ENCODE data around the gene MRPL24. TPM values are rescaled to one million over a fixed set of nuclear protein-coding genes. Genes with fewer than 3 reads are reported as not detected.
A peak's percentile ranks its signal among the peaks of the same experiment; 100 is the strongest.

Gene MRPL24
- total RNA-seq: 10 to 100 TPM; 50.6 to 84.2 (median 69.9) TPM

DNA sequence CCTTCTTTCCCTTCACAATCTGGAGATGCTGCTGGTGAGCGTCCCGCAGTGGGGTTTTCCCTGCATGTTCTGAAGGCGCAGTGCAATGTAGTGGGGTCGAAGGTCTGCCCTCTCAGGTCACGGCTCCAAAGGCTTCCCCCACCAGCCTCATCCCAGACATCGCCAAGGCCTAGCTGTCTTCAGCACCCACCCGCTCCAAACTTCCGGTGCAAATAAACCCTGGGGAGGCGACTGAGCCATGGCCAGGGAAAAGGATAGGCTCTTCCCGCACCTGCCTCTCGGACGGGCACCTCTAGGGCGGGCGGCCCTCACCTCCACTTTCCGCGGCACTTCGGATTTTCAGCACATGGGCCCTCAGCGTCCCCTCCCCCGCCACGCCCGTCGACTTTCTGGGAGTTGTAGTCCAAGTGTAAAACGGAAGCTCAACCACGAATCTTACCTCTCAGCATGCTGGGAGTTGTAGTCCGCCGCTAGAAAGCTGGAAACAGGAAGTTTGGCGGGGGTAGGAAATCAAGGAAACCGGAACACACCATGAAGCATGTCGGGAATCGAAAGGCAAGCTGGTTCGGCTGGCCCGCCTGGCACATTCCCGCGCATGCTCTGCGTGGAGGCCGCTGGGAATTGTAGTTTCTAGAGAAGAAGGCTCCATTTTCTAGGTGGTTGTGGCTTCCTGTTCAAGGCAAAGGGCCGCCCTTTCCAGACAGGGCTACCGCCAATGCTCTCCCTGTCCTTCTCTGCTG lies at the start of gene MRPL24:
MRPL24 (minus strand) TSS at position 348 of the 740 bp plus-strand sequence. CDS start 2,384 bp downstream, outside the sequence.
- Histone ChIP-seq H3K9me3 (no peaks in the 10 kb centered on the region), H3K4me1 (peaks cover 0 to 44% (median 10%) of the 10 kb centered on the region in 3 donors), H3K27ac (peak within 1 kb of the TSS; percentile 68 to 89 (median 84)), H3K27me3 (no peaks in the 10 kb centered on the region), H3K4me3 (peak within 1 kb of the TSS; percentile 33 to 77), H3K36me3 (peaks cover 0 to 62% of the 10 kb centered on the region in 2 donors)
- TF ChIP-seq CTCF (IDR thresholded peaks at IDR 0.05) (peak in 1 of 4 experiments; percentile 3), POLR2AphosphoS5 (IDR thresholded peaks at IDR 0.05) (peak; percentile 86), POLR2A (IDR thresholded peaks at IDR 0.05) (peak in 1 of 2 donors; percentile 24), EP300 (IDR thresholded peaks at IDR 0.05) (no peak)
- WGBS, 2 donors (ENCODE audit: low coverage in 1 of 2): 0% methylated on average over 1 to 9 of the region's 38 CpGs
- ATAC-seq: peak; percentile 96

GRCh38 chr1:156789621-156790318 lies 48.9 kb upstream of the MRPL24 start:
- Histone ChIP-seq H3K4me1 (no peaks in the 10 kb centered on the region), H3K36me3 (peaks cover 0 to 99% of the 10 kb centered on the region in 2 donors), H3K27me3 (no peaks in the 10 kb centered on the region), H3K9me3 (no peaks in the 10 kb centered on the region), H3K4me3 (no peak overlapping the region), H3K27ac (no peak overlapping the region)
- ATAC-seq: no peak
- TF ChIP-seq POLR2A (IDR thresholded peaks at IDR 0.05) (no peak), POLR2AphosphoS5 (IDR thresholded peaks at IDR 0.05) (no peak), CTCF (IDR thresholded peaks at IDR 0.05) (no peak), EP300 (IDR thresholded peaks at IDR 0.05) (no peak)
- 80 to 83% methylated on average over 4 of the region's 4 CpGs for WGBS, 2 donors (ENCODE audit: low coverage in 1 of 2)

GRCh38 chr1:156788136-156788535 lies 47.2 kb upstream of the MRPL24 start:
- Histone ChIP-seq H3K4me3 (no peak overlapping the region), H3K9me3 (no peaks in the 10 kb centered on the region), H3K36me3 (peaks cover 0 to 99% of the 10 kb centered on the region in 2 donors), H3K27ac (no peak overlapping the region), H3K27me3 (no peaks in the 10 kb centered on the region), H3K4me1 (no peaks in the 10 kb centered on the region)
- no peak for ATAC-seq
- 75 to 86% methylated on average over 2 of the region's 2 CpGs for WGBS, 2 donors (ENCODE audit: low coverage in 1 of 2)
- TF ChIP-seq CTCF (IDR thresholded peaks at IDR 0.05) (no peak), EP300 (IDR thresholded peaks at IDR 0.05) (no peak), POLR2AphosphoS5 (IDR thresholded peaks at IDR 0.05) (no peak)

- 93% methylated on average over 2 to 10 of the region's 10 CpGs for WGBS, 2 donors (ENCODE audit: low coverage in 1 of 2)
- H3K4me1 ChIP-seq: peaks cover 0 to 8% (median 0%) of the 10 kb centered on the region in 3 donors
- H3K36me3 ChIP-seq: peaks cover 0 to 94% of the 10 kb centered on the region in 2 donors
Measured at GRCh38 chr1:156786640-156787039, 45.8 kb upstream of the MRPL24 start.

More at GRCh38 chr1:156786640-156787039, 45.8 kb upstream of the MRPL24 start:
- TF ChIP-seq POLR2AphosphoS5 (IDR thresholded peaks at IDR 0.05) (no peak), CTCF (IDR thresholded peaks at IDR 0.05) (no peak)
- Histone ChIP-seq H3K27me3 (no peaks in the 10 kb centered on the region), H3K9me3 (no peaks in the 10 kb centered on the region), H3K4me3 (no peak overlapping the region), H3K27ac (no peak overlapping the region)
- ATAC-seq: no peak
